H1 (cell line): ENCODE results near the gene WWC1. TPM values are rescaled to one million over a fixed set of nuclear protein-coding genes. Genes with fewer than 3 reads are reported as not detected.

ENCODE experiments used
- BRCA1 ChIP-seq: IDR thresholded peaks from 2 replicates; pipeline ENCODE4 v1.6.1; 2012; ENCODE audit warnings: low read depth, low read length, improper control_type of control experiment
- CHD7 ChIP-seq: fragments of 300-600 bp; sonication (generic); IDR thresholded peaks from 2 replicates; pipeline ENCODE4 v1.7.1; 2012; ENCODE audit warnings: low read length, moderate library complexity, mild to moderate bottlenecking, inconsistent platforms; ENCODE audit not compliant: insufficient replicate concordance
- CTBP2 ChIP-seq: IDR thresholded peaks from 2 replicates; pipeline ENCODE4 v1.7.0; 2011; ENCODE audit warnings: borderline replicate concordance, mild to moderate bottlenecking, moderate library complexity, mixed read lengths, low read length; ENCODE audit not compliant: insufficient read depth, insufficient read length
- EP300 ChIP-seq, 2 experiments: IDR thresholded peaks; 1 replicate in 1 of 2; 2 replicates in 1 of 2; pipeline ENCODE4 v1.6.1; 2011 to 2012; ENCODE audit warnings: low read depth in 2 of 2, low read length in 2 of 2, mild to moderate bottlenecking in 2 of 2, borderline replicate concordance in 1 of 2, inconsistent platforms in 1 of 2, moderate library complexity in 1 of 2
- KDM1A ChIP-seq: fragments of 200-600, 300-600 bp; sonication (generic); IDR thresholded peaks from 2 replicates; pipeline ENCODE4 v1.7.1; 2016; ENCODE audit warnings: mild to moderate bottlenecking, low read length, borderline replicate concordance
- KDM5A ChIP-seq: fragments of 200-600 bp; IDR thresholded peaks from 2 replicates; pipeline ENCODE4 v1.7.1; 2012; ENCODE audit warnings: mild to moderate bottlenecking, low read length, inconsistent platforms, mixed read lengths
- MAFK ChIP-seq: IDR thresholded peaks from 2 replicates; pipeline ENCODE4 v1.6.1; 2012; ENCODE audit warnings: low read depth, mild to moderate bottlenecking, improper control_type of control experiment, low read length
- POLR2A ChIP-seq, 2 experiments: IDR thresholded peaks; 1 replicate in 1 of 2; 2 replicates in 1 of 2; pipeline ENCODE4 v1.6.1; 2011; ENCODE audit warnings: low read depth in 2 of 2, low read length in 2 of 2, mild to moderate bottlenecking in 2 of 2; ENCODE audit errors: control extremely low read depth in 1 of 2
- RAD21 ChIP-seq, 2 experiments: IDR thresholded peaks in 1 of 2; conservative IDR thresholded peaks in 1 of 2; 2 replicates each; pipeline ENCODE4 v1.6.1; 2011; ENCODE audit warnings: low read depth in 2 of 2, low read length in 2 of 2, improper control_type of control experiment in 1 of 2, inconsistent platforms in 1 of 2, mild to moderate bottlenecking in 1 of 2, moderate library complexity in 1 of 2
- RNF2 ChIP-seq: fragments of 200-900, 300-1000 bp; sonication (generic); IDR thresholded peaks from 2 replicates; pipeline ENCODE4 v1.7.1; 2016; ENCODE audit warnings: borderline replicate concordance, low read depth, mild to moderate bottlenecking, antibody characterized with exemption, low read length; ENCODE audit not compliant: poor library complexity, severe bottlenecking; ENCODE audit errors: missing control alignments
- SP2 ChIP-seq: IDR thresholded peaks from 2 replicates; pipeline ENCODE4 v1.6.1; 2012; ENCODE audit warnings: mild to moderate bottlenecking, low read length, inconsistent platforms
- polyA plus RNA-seq, 7 experiments: library from polyadenylated mRNA; depleted of rRNA in 3 of 7; stranded (reverse) in 5 of 7; unstranded in 2 of 7; fragments of >200 nt in 5 of 7; fragments of 200-250 nt in 2 of 7; gene quantifications; 1 replicate in 5 of 7; 2 replicates in 1 of 7; 4 replicates in 1 of 7; pipeline versions ENCODE4 v1.2.1 to v1.2.3, GENCODE V29; 2011 to 2013; ENCODE audit warnings: missing spikeins in 2 of 7, mixed read lengths in 2 of 7
- total RNA-seq: library from RNA; stranded (reverse); fragmentation: NEBNext Ultra II Directional; extraction: Animal tissue kit (Norgen Biotek cat#: 25700); gene quantifications from 2 replicates; pipeline ENCODE4 v1.2.1, GENCODE V29; 2021

The WWC1 gene
- total and polyA plus RNA-seq, 2 of the 8 experiments (the other 6 are each of a cell fraction or from before 2014, with no cell fraction given), result 16.4 to 41.1 TPM

GRCh38 chr5:168481330-168481788 is 189.9 kb downstream of the WWC1 start (continued):
- no peak for TF ChIP-seq CHD7
- TF ChIP-seq CTBP2, result no peak
- TF ChIP-seq MAFK, result no peak
- no peak for TF ChIP-seq POLR2A (IDR thresholded peaks at IDR 0.05; ENCODE audit: control extremely low read depth in 1 of 2, low read depth in 2 of 2, low read length in 2 of 2)
- no peak for TF ChIP-seq BRCA1
- TF ChIP-seq KDM5A, result no peak
- no peak for TF ChIP-seq SP2
- TF ChIP-seq RNF2, result no peak
- TF ChIP-seq EP300 (IDR thresholded peaks at IDR 0.05; ENCODE audit: borderline replicate concordance in 1 of 2, low read depth in 2 of 2, low read length in 2 of 2), result no peak
- no peak for TF ChIP-seq RAD21 (IDR thresholded peaks at IDR 0.05 in 1 of 2, conservative IDR thresholded peaks at IDR 0.05 in 1 of 2; ENCODE audit: low read depth in 2 of 2, low read length in 2 of 2)
- TF ChIP-seq KDM1A, result no peak
